B cell (primary cell): Measurements from ENCODE around the gene SPP1. TPM values are rescaled to one million over a fixed set of nuclear protein-coding genes. Genes with fewer than 3 reads are reported as not detected.
"Not testable (repeated sequence)": the region's sequence is repeated elsewhere in the genome, so short reads cannot be mapped to it uniquely, and the experiment has no call there.

Source experiments
- ATAC-seq: fragments of 200-7000 bp; cut with Tn5 transposase; one replicate; pipeline ENCODE4 v1.10.0; 2021; ENCODE audit warnings: low read depth, mild to moderate bottlenecking, moderate number of reproducible peaks, moderate library complexity
- CTCF ChIA-PET: fragments of 350-600 bp; sonication (Branson Sonifier 250); formaldehyde crosslinking; loops from one replicate; lab custom pipeline; 2021; ENCODE audit warnings: antibody characterized with exemption, inconsistent platforms; lab: Charles Lee
- POLR2A ChIA-PET: fragments of 350-600 bp; sonication (Branson Sonifier 250); formaldehyde crosslinking; loops from one replicate; lab custom pipeline; 2021; ENCODE audit warnings: antibody characterized with exemption; lab: Charles Lee
- DNase-seq: peaks from one replicate; pipeline ENCODE4 v3.0.0; 2013
- H2AFZ ChIP-seq: 2 replicates; pipeline ENCODE4 v1.6.1; 2012; ENCODE audit warnings: mild to moderate bottlenecking, low read depth, low read length; ENCODE audit not compliant: insufficient read depth, poor library complexity, severe bottlenecking
- H3K27ac ChIP-seq, 2 donors: 1 replicate in 1 of 2; 2 replicates in 1 of 2; pipeline ENCODE4 v1.5.1; 2012 to 2013; ENCODE audit warnings: low read length in 2 of 2, mild to moderate bottlenecking in 2 of 2, moderate library complexity in 1 of 2
- H3K27me3 ChIP-seq, 4 experiments: fragments of 200-600 bp in 1 of 4; sonication (generic) in 1 of 4; replicated peaks in 1 of 4; 1 replicate in 2 of 4; 2 replicates in 2 of 4; pipeline versions ENCODE4 v1.6.1 to v1.7.0; 2013 to 2016; ENCODE audit warnings: low read length in 3 of 4, mild to moderate bottlenecking in 2 of 4, mixed read lengths in 1 of 4, moderate library complexity in 1 of 4; ENCODE audit not compliant: insufficient read depth in 4 of 4, control insufficient read depth in 3 of 4; ENCODE audit errors: control extremely low read depth in 1 of 4
- H3K36me3 ChIP-seq, 2 experiments: replicated peaks in 1 of 2; 1 replicate in 1 of 2; 2 replicates in 1 of 2; pipeline versions ENCODE4 v1.6.1 to v1.7.1; 2013; ENCODE audit warnings: low read length in 1 of 2; ENCODE audit not compliant: insufficient read depth in 2 of 2, control insufficient read depth in 1 of 2; ENCODE audit errors: control extremely low read depth in 1 of 2, extremely low read depth in 1 of 2
- H3K4me1 ChIP-seq, 2 donors: fragments of 200-600 bp in 1 of 2; sonication (generic) in 1 of 2; 1 replicate in 1 of 2; 2 replicates in 1 of 2; pipeline versions ENCODE4 v1.5.1 to v1.6.1; 2013 to 2017; ENCODE audit warnings: low read length in 2 of 2; ENCODE audit not compliant: control insufficient read depth in 2 of 2, insufficient read depth in 2 of 2
- H3K4me2 ChIP-seq: replicated peaks from 2 replicates; pipeline ENCODE3; 2012; ENCODE audit warnings: mild to moderate bottlenecking, low read depth, low read length; ENCODE audit not compliant: poor library complexity, severe bottlenecking
- H3K4me3 ChIP-seq, 5 experiments: fragments of 200-600 bp in 1 of 5; sonication (generic) in 1 of 5; 1 replicate in 3 of 5; 2 replicates in 2 of 5; pipeline versions ENCODE4 v1.5.1 to v1.7.0; 2011 to 2016; ENCODE audit warnings: low read length in 4 of 5, mild to moderate bottlenecking in 4 of 5, low read depth in 2 of 5, control low read depth in 1 of 5, moderate library complexity in 1 of 5; ENCODE audit not compliant: insufficient read depth in 1 of 5; ENCODE audit errors: control extremely low read depth in 1 of 5, extremely low read depth in 1 of 5
- H3K79me2 ChIP-seq: fragments of 200-600 bp; sonication (generic); one replicate; pipeline ENCODE4 v1.6.0; 2016; ENCODE audit warnings: low read length; ENCODE audit not compliant: control insufficient read depth, insufficient read depth
- H3K9ac ChIP-seq: fragments of 200-600 bp; sonication (generic); 2 replicates; pipeline ENCODE4 v1.6.1; 2017; ENCODE audit warnings: mild to moderate bottlenecking, low read length, moderate library complexity
- H3K9me3 ChIP-seq, 3 donors: one replicate each; pipeline versions ENCODE4 v1.6.1 to v1.7.1; 2013; ENCODE audit warnings: low read length in 2 of 3; ENCODE audit not compliant: control insufficient read depth in 2 of 3, insufficient read depth in 1 of 3; ENCODE audit errors: control extremely low read depth in 1 of 3
- H4K20me1 ChIP-seq: 2 replicates; pipeline ENCODE4 v1.6.0; 2012; ENCODE audit warnings: mild to moderate bottlenecking, low read length; ENCODE audit not compliant: insufficient read depth, control insufficient read depth, poor library complexity, severe bottlenecking
- H3K27ac Mint-ChIP-seq: one replicate; pipeline ENCODE4 v1.8.0; 2021; ENCODE audit warnings: mixed read lengths
- H3K27me3 Mint-ChIP-seq: one replicate; pipeline ENCODE4 v1.8.0; 2021; ENCODE audit warnings: mixed read lengths
- H3K4me1 Mint-ChIP-seq: one replicate; pipeline ENCODE4 v1.8.0; 2021; ENCODE audit warnings: mixed read lengths
- H3K4me3 Mint-ChIP-seq: one replicate; pipeline ENCODE4 v1.8.0; 2021; ENCODE audit warnings: mixed read lengths
- H3K9me3 Mint-ChIP-seq: one replicate; pipeline ENCODE4 v1.8.0; 2022; ENCODE audit warnings: mixed read lengths; ENCODE audit not compliant: insufficient read depth
- CTCF ChIP-seq: fragments of 200-600 bp; IDR thresholded peaks from one replicate; pipeline ENCODE4 v1.8.0; 2022; ENCODE audit warnings: antibody characterized with exemption, mild to moderate bottlenecking
- EZH2 ChIP-seq: IDR thresholded peaks from 2 replicates; pipeline ENCODE4 v1.6.1; 2012; ENCODE audit warnings: borderline replicate concordance, low read depth, mild to moderate bottlenecking, moderate library complexity, low read length; ENCODE audit not compliant: insufficient read depth, poor library complexity, severe bottlenecking
- WGBS: methylation state at CpG from one replicate; pipeline ENCODE4 v1.1.5; 2013; ENCODE audit warnings: missing lambda C conversion rate; ENCODE audit not compliant: insufficient coverage; 5-methylcytosine and 5-hydroxymethylcytosine counted together
- intact Hi-C: fragments of 100-400 bp; cut with micrococcal nuclease; formaldehyde crosslinking; loops from one replicate; pipeline ENCODE4 v1.10.0; 2022
- polyA plus RNA-seq: library from polyadenylated mRNA; depleted of rRNA; stranded (reverse); fragments of >200 nt; gene quantifications from 2 replicates; pipeline ENCODE4 v1.2.3, GENCODE V29; 2012
- total RNA-seq, 2 donors: library from RNA; stranded (reverse); fragments of 120-200 nt in 1 of 2; gene quantifications; 1 replicate in 1 of 2; 2 replicates in 1 of 2; pipeline versions ENCODE4 v1.2.3 to v1.2.4, GENCODE V29; 2013 to 2022

Gene SPP1
- total and polyA plus RNA-seq, 2 donors (not counting 1 experiment from before 2014, with no cell fraction given) = not detected

GRCh38 chr4:88021824-88022223, 46.3 kb downstream of the SPP1 start:
- intact Hi-C loops = no loop called here
- Histone ChIP-seq H3K27me3 (no peaks in the 10 kb centered on the region), H3K4me1 (no peaks in the 10 kb centered on the region), H3K9ac (no peak overlapping the region), H3K9me3 (peaks cover 2 to 14% (median 6%) of the 10 kb centered on the region in 3 donors), H3K4me2 (no peak overlapping the region), H3K27ac (no peak overlapping the region), H3K4me3 (no peak overlapping the region), H2AFZ (no peak overlapping the region), H3K36me3 (peaks cover 0 to 1% of the 10 kb centered on the region in 2 experiments), H4K20me1 (no peaks in the 10 kb centered on the region), H3K79me2 (no peaks in the 10 kb centered on the region)
- DNase-seq = no peak
- H3K4me1 Mint-ChIP-seq = no peaks in the 10 kb centered on the region
- H3K9me3 Mint-ChIP-seq = peaks cover 6% of the 10 kb centered on the region
- no peak overlapping the region for H3K27ac Mint-ChIP-seq
- TF ChIP-seq CTCF = no peak
- no peak for TF ChIP-seq EZH2
- ATAC-seq = no peak
- POLR2A ChIA-PET = no interaction called here
- H3K27me3 Mint-ChIP-seq = no peaks in the 10 kb centered on the region
- no peak overlapping the region for H3K4me3 Mint-ChIP-seq
- CTCF ChIA-PET = interaction anchor here (2.4 kb wide), 1 partner anchor 11 kb away, joined by 12 read pairs; no protein-coding TSS in a partner anchor

- no peak overlapping the region for H2AFZ ChIP-seq
- H3K27ac Mint-ChIP-seq = no peak overlapping the region
- peaks cover 0 to 1% of the 10 kb centered on the region in 2 experiments for H3K36me3 ChIP-seq
- no peak overlapping the region for H3K27ac ChIP-seq
- ChIA-PET CTCF (interaction anchor here (2.4 kb wide), 1 partner anchor 11 kb away, joined by 12 read pairs; no protein-coding TSS in a partner anchor), POLR2A (no interaction called here)
- H3K4me1 ChIP-seq = no peaks in the 10 kb centered on the region
- H3K79me2 ChIP-seq = no peaks in the 10 kb centered on the region
- TF ChIP-seq EZH2 (no peak), CTCF (no peak)
- H3K4me2 ChIP-seq = no peak overlapping the region
- peaks cover 2 to 18% (median 6%) of the 10 kb centered on the region in 3 donors for H3K9me3 ChIP-seq
- H3K9me3 Mint-ChIP-seq = peaks cover 6% of the 10 kb centered on the region
- H4K20me1 ChIP-seq = no peaks in the 10 kb centered on the region
- no peak overlapping the region for H3K4me3 Mint-ChIP-seq
- no peaks in the 10 kb centered on the region for H3K27me3 Mint-ChIP-seq
- H3K27me3 ChIP-seq = no peaks in the 10 kb centered on the region
- ATAC-seq (no peak), DNase-seq (no peak)
- no peak overlapping the region for H3K4me3 ChIP-seq
- H3K9ac ChIP-seq = no peak overlapping the region
- intact Hi-C loops = no loop called here
- no peaks in the 10 kb centered on the region for H3K4me1 Mint-ChIP-seq
These were observed 46.8 kb downstream of the SPP1 start for GRCh38 chr4:88022289-88022688.

- H3K79me2 ChIP-seq, ATAC-seq, H3K27me3 Mint-ChIP-seq, H3K4me3 ChIP-seq, H3K4me2 ChIP-seq, POLR2A ChIA-PET, H3K4me1 Mint-ChIP-seq, H3K9ac ChIP-seq, H3K9me3 Mint-ChIP-seq, H3K4me1 ChIP-seq, H3K27ac ChIP-seq, H3K27me3 ChIP-seq, H3K27ac Mint-ChIP-seq, H3K4me3 Mint-ChIP-seq, H2AFZ ChIP-seq, DNase-seq, intact Hi-C loops, H4K20me1 ChIP-seq, H3K36me3 ChIP-seq: not testable (repeated sequence)
- WGBS = 95% methylated on average over 4 of the region's 6 CpGs
- CTCF ChIA-PET = interaction anchor here (1.4 kb wide), 1 partner anchor 185 kb away, joined by 5 read pairs; no protein-coding TSS in a partner anchor
- H3K9me3 ChIP-seq = peaks cover 2 to 18% (median 6%) of the 10 kb centered on the region in 3 donors
These were observed 50.6 kb downstream of the SPP1 start for GRCh38 chr4:88025868-88026661.
